NCI-H510A treated with DMSO at 0.1 percent for 48 hours (cell line): ENCODE results near the gene MPV17L2.

Source experiments
- DNase-seq: peaks from one replicate; lab custom pipeline; 2025; lab: John Stamatoyannopoulos, UW

Gene MPV17L2

GRCh38 chr19:18239303-18239702 is 46.3 kb downstream of the MPV17L2 start:
- DNase-seq = no peak

- DNase-seq = no peak
Observed at GRCh38 chr19:18245297-18245696, 52.3 kb downstream of the MPV17L2 start.
